Inflammatory macrophage (primary cell): ENCODE results near the gene ARHGAP10.

Experiments
- DNase-seq, 2 donors: peaks; one replicate each; pipeline ENCODE4 v3.0.0-alpha.2; 2020 to 2022

Gene ARHGAP10

DNA sequence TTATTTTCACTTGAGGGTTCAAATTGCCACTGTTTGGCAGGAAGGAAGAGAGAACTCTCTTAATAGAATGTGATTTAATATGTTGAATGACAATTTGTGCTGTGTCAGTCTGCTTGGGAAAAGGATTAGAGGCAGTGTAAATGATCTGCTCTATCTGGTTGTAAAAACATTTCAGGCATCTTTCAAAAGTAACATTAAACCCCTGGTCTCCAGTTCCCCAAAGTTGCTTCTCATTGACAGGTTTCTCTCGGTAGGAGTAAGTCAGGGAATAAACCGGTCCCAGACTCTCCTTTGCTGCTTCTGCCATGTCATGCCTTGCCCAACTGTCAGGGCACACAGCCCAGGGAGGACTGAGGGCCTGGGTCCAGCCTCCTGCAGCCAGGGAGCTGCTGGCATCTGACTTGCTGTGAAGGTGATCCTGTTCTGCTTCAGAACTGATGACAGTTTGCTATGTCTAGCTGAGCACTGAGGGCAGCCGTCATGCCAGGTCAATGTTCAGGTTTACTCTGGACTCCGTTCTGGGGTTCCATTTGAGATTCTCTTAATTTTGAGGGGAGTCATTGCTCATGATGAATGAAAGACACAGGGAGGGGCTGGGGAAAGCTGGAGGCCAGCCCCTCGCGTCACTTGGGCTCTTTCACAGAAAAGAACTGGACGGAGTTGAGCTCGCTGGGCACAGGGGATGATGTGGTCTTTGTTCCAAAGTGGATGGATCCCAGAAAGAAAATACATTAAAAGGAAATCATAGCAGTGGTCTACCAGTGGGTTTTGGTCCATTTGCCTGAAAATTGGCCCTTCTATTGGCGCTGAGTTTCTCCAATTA, 312.4 kb downstream of the ARHGAP10 start:
- DNase-seq: no peak

DNA sequence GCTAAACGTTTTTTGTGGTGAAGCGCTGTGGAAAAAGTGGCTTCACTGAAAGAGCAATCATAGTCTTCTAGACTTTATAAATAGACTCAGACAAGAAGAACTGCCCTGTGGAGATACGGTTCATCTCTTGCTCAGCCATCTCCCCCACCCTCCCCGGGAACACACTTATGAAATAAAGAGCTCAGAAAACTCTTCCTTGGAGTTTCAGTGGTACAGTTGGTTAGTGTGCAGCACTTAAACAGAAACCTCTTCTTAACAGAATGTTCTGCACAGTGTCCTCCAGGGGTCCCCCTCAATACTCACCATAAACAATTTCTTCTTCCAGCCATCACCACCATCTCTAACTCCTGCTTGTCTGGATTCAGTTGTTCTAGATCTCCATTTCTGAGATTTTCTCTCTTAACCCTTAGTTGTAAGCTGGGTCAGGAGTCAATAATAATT, 313.0 kb downstream of the ARHGAP10 start:
- DNase-seq: no peak

DNA sequence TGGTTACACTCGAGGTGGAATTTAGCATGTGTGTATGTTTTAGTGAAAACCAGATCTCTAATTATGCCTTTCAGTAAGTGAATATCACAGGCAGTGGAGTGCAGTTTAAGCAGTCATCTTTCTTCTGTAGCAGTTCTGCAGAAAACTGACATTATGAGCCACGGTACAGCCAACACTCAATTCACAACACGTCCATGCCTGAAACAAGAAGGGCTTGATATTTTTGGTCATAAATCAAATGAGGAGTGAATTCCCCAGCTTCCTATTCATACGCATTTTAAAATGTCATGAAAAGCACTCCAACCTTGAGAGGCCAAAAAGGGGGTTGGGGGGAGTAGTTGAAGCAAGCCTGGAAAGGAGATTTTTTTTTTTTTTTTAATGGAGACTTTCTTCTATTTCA, 316.7 kb downstream of the ARHGAP10 start:
- DNase-seq: no peak

DNA sequence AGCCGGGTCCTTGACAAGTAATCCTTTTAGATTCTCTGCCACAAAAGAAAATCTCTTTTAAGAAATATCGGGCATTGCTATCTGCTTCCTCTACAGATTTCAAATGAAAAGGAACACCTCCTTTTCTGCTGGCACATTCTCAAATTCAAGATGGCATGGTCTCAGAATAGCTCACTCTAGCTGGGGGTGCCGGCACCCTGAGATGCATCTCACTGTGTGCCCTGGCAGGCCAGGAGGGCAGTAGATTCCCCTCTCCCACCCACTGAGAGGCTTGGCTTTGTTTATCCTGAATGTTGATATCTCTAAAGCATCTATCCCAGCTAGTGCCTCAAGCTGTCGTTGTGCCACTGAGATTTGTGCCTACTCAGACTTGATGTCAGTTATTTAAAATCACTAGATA, 319.5 kb downstream of the ARHGAP10 start:
- DNase-seq: no peak

DNA sequence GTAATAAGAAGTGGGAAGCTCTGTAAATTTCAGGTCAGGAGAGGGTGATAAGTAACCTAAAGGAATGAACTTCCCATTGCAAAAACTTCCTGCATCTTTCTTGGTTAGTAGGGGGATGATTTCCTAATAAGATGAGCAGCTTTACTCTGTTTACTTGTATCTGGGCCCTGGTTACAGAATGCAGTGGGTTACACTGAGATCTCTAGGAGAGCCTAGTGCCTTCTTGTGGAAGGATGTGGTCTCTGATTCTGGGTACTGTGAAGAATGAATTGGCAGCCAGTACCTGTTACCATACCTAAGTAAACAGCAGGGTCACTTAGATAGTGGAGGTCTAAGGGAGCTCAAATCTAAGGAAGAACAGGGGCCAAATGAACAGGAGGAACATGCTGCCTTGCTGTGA, 320.6 kb downstream of the ARHGAP10 start:
- peak in 1 of 2 donors; percentile 14 for DNase-seq

DNA sequence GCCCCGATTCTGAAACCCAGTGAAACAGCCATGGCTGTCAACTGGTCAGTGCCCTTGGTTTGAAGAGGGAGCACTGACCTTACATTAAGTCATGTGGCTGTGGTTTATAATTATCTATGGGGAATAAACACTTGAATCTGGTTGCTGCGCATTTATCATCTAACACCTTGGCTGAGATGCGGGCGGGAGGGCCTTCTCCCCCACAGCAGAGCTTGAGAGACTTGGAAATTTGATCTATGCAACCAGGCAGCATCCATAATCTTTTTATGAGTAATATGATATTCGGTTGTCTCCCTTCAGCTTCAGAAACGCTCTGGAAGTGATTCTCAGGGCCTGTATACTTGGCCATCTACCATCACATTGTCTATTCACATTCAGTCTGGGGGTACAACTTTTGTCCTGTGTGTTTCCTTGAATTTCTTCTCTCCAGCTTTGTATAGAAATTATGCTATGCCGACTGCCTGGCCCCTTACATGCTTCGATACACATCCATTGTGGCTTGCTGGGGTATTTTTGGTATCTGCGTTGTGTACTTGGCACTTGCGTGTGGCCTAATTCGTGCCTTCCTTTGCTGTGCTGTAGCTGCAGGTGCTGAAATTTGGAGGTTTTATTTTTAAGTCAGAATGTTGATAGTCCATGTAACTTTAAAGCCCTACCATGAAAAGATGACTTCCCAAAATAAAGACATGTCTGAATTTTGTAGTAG, 321.6 kb downstream of the ARHGAP10 start:
- no peak for DNase-seq

DNA sequence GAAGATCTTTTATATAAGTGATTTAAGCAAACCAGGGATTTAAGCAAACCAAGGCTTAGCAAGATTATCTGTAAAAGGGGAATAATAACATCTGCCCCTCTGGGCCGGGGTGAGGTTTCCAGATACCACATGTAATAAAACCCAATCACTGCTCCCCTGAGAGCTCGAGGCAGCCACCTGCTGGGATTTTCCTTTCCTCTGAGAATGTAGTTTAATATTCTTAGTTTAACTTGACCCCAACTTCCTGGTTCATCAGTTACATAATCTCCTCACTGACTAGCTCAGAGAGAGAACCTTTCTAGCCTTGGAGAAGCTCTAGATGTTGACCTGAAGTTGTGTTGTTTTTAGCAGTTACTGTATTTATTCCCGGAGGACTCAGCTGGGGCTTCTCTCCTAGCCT, 322.4 kb downstream of the ARHGAP10 start:
- DNase-seq: peak; percentile 21 to 41

DNA sequence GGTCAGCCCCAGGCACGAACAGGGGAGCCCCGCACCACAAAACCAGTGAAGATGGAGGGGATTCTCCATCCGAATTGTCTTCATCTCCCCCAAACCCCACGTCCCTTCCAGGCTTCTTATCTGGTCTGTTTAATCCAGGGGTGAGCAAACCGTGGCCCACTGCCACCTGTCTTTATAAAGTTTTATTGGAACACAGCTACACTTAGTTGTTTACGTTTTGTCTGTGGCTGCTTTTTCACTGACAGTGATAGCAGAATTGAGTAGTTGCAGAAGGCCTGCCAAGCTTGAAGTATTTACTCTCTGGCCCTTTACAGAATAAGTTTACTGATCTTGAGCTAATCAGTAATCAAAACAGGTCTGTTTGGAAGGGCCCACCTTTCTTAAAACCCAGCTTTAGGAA, 324.0 kb downstream of the ARHGAP10 start:
- no peak for DNase-seq

DNA sequence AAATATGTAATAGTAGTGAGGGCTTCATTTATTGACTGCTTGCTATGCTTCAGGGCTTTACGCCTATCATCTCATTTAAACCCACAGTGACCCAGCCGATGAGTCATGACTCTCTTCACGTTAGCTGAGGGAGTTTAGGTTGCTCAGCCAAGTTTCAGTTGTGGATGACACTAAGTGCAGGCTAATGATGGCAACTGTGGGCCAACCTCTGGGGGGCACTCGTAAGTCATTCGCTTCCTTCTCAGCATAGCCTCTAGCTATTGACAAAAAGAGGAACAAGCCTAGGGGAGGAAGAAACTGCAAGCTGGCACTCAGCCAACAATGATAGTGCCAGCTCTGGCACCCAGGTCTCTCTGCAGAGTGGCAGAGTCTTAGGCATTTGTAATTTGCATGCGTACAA, 325.0 kb downstream of the ARHGAP10 start:
- DNase-seq: peak; percentile 92 to 96

DNA sequence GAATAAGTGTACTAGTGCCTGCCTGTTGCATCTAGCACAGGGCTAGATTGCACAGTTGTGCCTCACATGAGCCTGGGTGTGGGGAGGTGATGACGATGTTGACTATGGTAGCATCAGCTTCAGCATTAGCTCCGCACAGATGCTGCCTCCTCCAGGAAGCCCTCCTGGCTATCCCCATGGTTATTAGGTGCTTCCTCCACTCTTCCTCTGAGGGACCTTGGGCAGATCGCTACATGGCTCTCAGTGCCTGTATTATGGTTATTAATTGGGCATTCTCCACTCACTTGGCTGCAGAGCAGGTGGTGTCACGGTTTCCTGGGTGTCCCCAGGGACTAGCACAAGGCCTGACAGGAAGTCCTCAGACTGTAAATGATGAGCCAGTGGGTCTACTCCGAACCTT, 325.6 kb downstream of the ARHGAP10 start:
- DNase-seq: no peak

DNA sequence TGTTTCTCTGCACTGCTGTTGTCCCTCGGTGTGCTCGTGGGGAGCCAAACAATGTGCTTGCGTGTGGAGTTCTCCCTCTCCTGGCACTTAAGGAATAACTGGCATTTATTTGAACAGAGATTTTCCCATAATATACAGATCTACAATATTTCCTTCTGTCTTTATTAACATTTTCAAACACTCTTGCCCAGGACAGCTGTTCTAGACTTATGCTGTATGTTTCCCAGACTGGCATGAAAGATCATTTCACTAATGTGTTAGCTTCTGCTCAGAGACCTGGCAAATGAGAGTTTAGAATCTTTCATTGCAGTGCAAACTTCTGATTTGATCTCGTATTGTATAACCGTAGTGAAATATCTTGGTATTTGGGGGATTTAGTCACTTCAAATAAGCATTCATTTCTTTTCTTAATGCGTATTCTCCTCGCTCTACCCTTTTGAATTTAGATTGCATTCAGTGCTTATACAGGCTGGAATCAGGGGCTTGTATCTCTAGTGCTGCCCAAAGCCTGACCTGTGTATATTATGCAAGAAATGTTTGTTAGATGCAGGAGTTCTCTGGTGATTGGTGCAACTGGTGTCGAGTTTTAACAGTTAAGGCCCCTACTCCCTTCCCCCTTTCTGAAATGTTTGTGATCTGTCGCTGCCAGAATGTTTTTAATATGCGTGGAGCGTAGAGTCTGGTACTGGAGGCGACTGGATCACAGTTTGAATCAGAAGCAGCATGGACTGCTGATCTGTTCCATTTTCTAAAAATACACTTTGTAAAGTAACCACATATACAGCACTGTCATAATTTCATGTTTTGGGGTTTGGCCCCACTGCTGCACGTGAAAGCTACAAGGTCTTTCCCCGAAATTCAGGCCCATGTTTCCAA, 326.3 kb downstream of the ARHGAP10 start:
- DNase-seq: no peak

DNA sequence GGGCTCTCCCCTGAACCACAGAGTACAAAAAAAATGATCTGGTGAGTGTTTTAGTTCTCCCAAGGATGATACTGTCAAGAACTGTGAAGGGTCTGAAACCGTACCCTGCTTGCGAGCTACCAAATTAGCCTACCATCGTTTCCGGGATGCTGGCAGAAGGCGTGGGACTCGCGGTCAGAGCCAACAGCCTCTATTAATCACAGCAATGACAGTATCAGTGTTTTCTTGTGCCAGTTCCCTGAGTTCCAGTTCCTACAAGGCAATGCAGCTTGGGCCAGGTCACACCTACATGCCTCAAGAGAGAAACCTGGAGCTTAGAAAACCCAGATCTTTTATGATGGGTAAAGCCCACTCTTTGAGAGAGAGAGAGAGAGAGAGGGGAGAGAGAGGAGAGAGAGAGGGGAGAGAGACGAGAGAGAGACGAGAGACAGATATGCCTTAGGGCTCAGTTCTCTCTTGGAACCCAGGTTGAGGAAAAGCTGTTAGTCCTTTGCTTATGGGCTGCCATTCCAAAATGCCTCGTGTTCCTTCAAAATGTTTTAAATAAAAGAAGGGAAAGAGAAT, 327.8 kb downstream of the ARHGAP10 start:
- DNase-seq: no peak

DNA sequence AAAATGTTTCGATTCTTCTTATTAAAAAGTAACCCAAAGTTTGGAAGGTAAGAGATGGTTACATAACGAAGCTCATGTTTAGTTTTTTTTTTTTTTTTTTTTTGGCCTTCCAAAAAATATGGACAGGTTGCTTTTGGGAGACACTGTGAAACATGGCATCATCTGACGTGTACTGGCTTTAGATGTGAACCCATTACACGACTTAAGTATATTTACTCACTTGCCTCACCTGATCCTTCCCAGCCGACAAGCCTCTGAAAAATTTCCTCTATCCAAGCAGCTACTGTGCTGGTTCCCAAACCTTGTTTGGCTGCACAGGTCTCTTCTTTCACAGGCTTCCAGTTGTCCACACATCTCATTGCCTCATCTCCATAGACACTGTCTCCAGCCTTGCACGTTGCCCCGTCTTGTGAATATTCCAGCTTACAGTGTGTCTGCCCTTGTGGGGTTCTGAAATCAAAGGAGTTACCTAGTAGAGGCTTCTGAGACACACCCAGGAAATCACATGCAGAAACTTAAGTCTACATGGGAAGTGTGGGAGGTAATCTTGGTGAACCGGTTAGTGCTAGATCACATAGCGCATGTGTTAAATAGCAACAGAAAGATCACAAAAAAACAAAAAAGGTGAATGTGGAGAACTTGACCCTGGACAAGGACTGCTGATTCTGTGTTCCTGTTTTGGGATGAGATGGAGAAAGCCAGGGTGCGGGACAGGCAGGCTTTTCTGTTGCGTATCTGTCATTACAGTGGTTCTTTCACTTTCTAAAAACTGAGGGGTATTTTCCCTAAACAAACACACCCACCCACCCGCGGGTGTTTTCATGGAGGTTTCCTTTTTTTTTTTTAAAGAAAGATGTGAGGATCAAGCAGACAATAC, 328.6 kb downstream of the ARHGAP10 start:
- DNase-seq: no peak

DNA sequence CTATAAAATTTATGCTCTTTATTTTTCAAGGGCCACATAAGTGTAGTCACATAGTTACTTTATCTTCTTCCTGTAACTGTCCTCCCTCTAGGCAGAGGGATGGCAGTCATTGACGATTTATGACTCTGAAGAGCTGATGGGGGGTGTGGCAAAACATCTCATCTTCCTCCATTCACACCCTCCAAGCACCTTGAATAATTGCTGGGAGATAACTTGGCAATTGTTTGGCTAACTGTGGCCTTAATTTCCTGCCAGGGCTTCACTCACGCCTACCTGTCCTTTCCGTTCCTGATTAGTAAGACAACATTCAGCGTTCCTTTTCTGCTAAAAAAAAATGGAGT, 329.2 kb downstream of the ARHGAP10 start:
- DNase-seq: no peak

DNA sequence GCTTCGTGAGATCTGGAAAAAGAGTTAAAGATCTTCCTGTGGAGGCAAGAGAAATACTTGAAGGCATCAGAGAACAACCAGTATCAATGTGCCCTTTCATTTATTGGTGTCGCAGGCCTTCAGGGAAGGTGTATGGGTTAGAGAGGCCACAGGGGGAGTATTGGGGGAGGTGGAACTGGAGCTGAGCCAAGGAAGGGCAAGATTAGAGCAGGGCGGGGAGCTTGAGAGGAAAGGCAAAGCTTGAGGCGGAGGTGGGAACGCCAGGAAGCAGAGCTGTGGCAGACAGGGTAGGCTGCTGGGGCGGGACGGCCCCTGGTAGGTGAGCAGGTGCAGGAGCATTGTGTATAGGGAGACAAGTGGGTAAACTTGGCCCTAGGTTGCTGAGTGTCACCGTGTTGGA, 329.9 kb downstream of the ARHGAP10 start:
- DNase-seq: no peak

DNA sequence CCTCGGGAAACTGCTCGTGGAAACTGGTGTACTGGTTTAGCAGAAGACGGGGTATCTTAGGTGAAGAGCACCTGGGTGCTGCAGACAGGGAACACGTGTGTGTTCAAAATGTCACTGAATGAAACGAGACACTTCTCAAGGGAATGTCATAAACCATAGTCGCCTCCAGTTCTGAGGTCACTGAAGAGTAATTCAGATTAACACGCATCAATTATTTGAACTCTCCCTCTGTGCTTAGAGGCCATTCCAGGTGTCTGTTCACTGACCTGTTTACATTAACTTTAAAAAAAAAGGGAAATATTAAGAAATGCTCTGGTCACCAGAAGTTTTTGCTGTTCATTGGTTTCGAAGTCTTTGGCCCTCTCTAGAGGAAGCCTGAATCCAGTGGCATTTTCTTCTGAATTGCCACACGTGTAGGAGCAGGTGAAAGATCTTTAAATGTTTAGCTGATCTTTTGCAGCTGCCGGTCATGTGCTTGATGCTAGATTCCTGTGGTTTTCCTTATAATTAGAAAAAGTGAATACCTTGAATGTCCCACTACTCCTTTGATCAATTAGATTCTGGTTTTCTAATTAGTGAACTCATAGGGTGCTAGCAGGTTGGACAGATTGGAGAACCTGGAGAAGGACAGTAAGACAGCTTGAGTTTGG, 330.5 kb downstream of the ARHGAP10 start:
- DNase-seq: no peak

DNA sequence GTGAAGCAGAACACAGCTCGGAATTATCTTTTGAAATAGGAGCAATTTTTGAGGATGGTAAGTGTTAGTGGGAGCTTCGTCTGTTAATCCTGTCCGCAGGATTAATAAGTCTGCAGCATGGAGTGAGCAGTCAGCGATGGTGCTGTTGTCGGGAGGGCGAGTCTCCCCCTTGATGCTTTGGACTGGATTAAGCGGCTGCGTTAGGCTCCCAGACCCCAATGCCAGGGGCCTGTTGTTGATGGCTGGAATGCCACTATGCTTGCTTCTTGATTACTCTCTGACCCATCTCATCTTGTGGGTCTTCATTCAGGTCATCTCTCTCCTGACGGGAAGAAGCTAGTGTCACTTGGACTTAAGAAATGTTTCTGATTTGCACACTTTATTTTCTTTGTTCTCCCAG, 332.6 kb downstream of the ARHGAP10 start:
- no peak for DNase-seq

DNA sequence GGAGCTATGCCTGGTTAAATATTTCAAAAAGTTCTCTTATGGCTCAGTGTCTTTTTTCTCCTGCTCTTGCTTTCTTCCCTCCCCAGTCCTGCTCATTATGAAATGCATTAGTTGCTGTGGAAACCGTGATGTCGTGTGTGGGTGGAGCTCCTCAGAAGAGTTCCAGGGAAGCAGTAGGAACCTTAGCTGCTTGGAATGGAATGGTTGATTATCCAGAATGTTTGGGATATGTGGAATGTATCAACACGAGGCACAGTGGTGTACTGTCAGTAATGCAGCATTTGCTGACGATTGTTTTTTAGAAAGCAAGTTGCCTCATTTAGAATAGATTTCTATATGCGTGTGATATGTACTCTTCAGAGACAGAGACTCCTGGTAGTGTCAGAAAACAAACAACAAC, 333.2 kb downstream of the ARHGAP10 start:
- peak in 1 of 2 donors; percentile 33 for DNase-seq

DNA sequence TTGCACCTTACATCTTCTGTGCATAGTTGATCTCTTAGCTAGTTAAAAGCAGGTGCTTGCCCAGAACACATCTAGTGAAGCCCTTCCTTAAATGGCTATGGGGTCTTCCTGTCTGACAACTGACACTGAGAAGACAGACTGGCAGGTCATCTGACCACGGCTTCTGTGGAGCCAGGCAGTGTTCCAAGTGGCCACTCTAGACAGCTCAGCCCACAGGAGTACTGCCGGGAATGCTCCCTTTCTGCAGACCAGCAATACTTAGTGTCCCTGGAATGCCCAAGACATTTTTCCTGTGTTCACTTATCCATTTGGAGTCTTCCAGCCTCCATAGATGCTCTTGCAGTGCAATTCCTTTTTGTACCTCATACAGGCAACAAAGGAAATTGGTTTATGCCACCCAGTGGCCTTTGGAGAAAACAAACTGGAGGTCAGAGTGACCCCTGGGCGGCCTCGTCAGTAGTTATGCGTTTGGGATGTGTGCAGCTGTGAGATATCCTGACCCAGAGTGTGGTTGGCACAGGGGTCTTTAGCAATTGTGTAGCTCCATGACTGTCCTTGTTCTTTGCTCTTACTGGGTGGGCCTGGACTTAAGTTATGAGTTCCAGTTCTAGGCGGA, 335.5 kb downstream of the ARHGAP10 start:
- DNase-seq: no peak

DNA sequence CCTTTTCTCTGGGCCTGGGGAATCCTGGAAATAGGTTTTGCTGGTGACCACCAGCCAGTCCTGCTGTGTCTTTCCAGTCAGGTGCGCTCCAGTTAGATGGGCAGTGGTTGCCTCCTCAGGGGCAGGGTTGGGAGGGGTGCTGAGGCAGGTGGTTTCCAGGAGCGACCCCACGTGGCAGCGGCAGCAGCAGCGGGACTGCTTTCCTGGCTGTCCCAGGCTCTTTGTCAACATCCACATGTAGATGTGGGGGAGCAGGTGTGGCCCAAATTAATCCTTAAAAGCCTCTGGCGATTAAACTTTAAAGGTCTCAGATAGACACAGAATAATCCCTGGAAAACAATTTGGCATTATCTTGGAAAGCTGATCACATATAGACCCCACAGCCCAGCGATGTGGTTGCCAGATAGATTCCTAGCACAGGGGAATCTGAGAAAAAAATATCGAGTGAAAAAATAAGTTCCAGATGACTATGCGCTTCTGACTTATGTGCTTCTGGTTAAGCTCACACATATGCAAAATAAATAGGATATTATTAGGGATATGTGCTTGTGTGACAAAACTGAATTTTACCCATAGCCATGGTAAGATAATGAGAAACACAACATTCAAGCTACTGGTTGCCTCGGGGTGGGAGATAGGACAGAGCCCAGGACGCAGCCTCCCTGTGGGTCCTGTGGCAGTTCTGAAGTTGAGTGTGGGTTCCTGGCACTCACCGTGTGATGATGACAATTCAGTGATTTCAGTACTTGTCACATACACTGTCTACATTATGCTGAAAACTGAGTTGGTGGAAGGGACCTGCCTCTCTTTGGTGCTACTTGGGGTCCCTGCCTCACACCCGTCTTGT, 336.4 kb downstream of the ARHGAP10 start:
- DNase-seq: no peak
